Measurements from ENCODE around the gene ENTPD2. TPM values are rescaled to one million over a fixed set of nuclear protein-coding genes. Genes with fewer than 3 reads are reported as not detected.

ENTPD2 gene
- total and polyA plus RNA-seq, 2 of the 4 experiments (the other 2 are of a cell fraction): not detected

DNA sequence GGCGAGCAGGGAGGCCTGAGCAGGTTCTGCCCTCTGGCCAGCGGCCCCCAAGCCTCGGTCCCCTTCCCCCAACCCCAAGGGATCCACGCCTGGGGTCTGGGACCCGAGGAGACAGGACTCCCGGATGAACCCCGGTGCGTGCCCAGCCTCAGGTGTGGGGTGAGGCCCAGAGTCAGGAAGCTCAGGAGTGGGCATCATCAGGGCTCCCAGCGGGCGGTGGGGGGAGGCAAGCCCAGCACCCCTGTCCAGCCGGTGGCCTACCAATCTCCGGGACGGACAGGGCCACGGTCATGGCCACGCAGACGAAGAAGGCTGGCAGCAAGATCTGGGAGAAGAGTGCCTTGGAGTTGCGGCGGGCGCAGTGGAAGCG lies 40.3 kb downstream of the ENTPD2 start:
- BruUV-seq (replicated peaks): no TSS peak

More for the DNA sequence above, 40.3 kb downstream of the ENTPD2 start:
- H4K20me1 ChIP-seq (ENCODE audit: insufficient read depth, low read length): no peaks in the 10 kb centered on the region
- H2AK9ac ChIP-seq (replicated peaks; ENCODE audit: low read depth, low read length, poor library complexity): no peak overlapping the region
- H3K9me1 ChIP-seq (ENCODE audit: insufficient read depth, low read length): no peaks in the 10 kb centered on the region
- ChIA-PET CTCF (no interaction called here), POLR2A (ENCODE audit: unreplicated experiment) (no interaction called here)
- H3K4me2 ChIP-seq (ENCODE audit: low read depth, low read length): no peak overlapping the region
- WGBS, 2 experiments (ENCODE audit: extremely low coverage in 2 of 2, insufficient read length in 1 of 2): 98% methylated on average over 8 of the region's 20 CpGs; no CpG with 5 or more reads in 1 of the 2 experiments
- ATAC-seq (ENCODE audit: low read depth): no peak
- H3K4me1 ChIP-seq (ENCODE audit: control insufficient read depth, insufficient read depth, low read length): no peaks in the 10 kb centered on the region
- H3K9me3 ChIP-seq (ENCODE audit: control insufficient read depth, insufficient read depth, low read length): no peaks in the 10 kb centered on the region
- H4K8ac ChIP-seq (ENCODE audit: low read depth in 2 of 2, low read length in 2 of 2): no peak overlapping the region
- no peak overlapping the region for H3K23ac ChIP-seq (ENCODE audit: low read depth, low read length)
- no peak overlapping the region for H3K4me3 ChIP-seq (ENCODE audit: insufficient read depth, low read depth, low read length)
- intact Hi-C loops (cut with micrococcal nuclease) (no loop called here), dilution Hi-C loops (cut with HindIII; ENCODE audit: low sequenced_read_pairs, unreplicated experiment) (no loop called here), in situ Hi-C loops (cut with MboI; ENCODE audit: low sequenced_read_pairs) (no loop called here)
- no peak for DNase-seq
- no peak overlapping the region for H4K5ac ChIP-seq (ENCODE audit: low read depth, low read length)
- peaks cover 48% of the 10 kb centered on the region for H3K36me3 ChIP-seq (ENCODE audit: control insufficient read depth, insufficient read depth, low read length)
- H3K9ac ChIP-seq (ENCODE audit: low read depth, low read length): no peak overlapping the region
- no peaks in the 10 kb centered on the region for H3K79me1 ChIP-seq (ENCODE audit: low read depth in 1 of 2, low read length in 2 of 2)
- no peaks in the 10 kb centered on the region for H3K27me3 ChIP-seq (ENCODE audit: control insufficient read depth, insufficient read depth, low read length)
- H3K27ac ChIP-seq (ENCODE audit: insufficient read depth, low read length): no peak overlapping the region
- H2BK5ac ChIP-seq (ENCODE audit: low read depth, low read length, poor library complexity, severe bottlenecking): no peak overlapping the region
- H3K4ac ChIP-seq (ENCODE audit: low read depth, low read length): no peak overlapping the region
- no peak overlapping the region for H4K91ac ChIP-seq (ENCODE audit: insufficient read depth, low read depth, low read length)
- no peak overlapping the region for H3K14ac ChIP-seq (replicated peaks; ENCODE audit: low read depth, low read length)
- H2BK15ac ChIP-seq (ENCODE audit: low read depth, low read length): no peak overlapping the region
- no peak overlapping the region for H2AFZ ChIP-seq (replicated peaks; ENCODE audit: low read length, poor library complexity)
- no peak overlapping the region for H2BK20ac ChIP-seq (ENCODE audit: low read depth, low read length)
- H3K18ac ChIP-seq (ENCODE audit: low read depth, low read length): no peak overlapping the region
- no peak overlapping the region for H2BK120ac ChIP-seq (ENCODE audit: low read depth, low read length)
- no peak overlapping the region for H2AK5ac ChIP-seq (ENCODE audit: low read depth, low read length)
- H3K56ac ChIP-seq (ENCODE audit: extremely low read depth, insufficient read depth, low read length): no peak overlapping the region
- no peak for TF ChIP-seq POLR2A (IDR thresholded peaks at IDR 0.05; ENCODE audit: low read depth, low read length)
- TF ChIP-seq SMC3 (IDR thresholded peaks at IDR 0.05; ENCODE audit: low read depth, low read length): no peak
- no peak for TF ChIP-seq BHLHE40 (IDR thresholded peaks at IDR 0.05; ENCODE audit: low read depth, low read length)

All from IMR-90 (cell line).